ENCODE results near the gene KLK6. TPM values are rescaled to one million over a fixed set of nuclear protein-coding genes. Genes with fewer than 3 reads are reported as not detected.

The KLK6 gene
- total RNA-seq, 1 donor from 2014 or later, result not detected

DNA sequence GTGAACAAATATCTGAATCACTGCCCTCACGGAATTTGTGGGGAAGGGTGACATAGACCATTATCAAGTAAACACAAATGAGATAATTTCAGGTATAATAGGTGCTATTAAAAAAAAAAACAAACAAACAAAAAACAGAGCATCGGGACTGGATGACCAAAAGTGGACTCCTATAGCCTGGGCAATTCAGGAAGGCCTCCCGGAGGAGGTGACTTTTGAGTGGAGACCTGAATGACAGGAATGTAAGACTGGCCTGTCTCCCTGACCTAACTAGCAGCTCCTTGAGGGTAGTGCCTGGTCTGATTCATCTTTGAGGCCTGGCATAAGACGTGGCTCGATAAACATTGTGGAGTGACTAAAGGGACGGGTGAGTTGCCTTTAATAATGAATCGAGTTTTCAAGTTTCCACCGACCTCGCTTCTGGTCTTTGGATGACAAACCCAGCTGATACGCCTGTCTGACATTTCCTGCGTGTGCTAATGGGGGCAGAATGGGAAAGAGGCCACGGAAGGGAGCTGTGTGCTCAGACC is 43.3 kb upstream of the KLK6 start:
- peaks cover 98% of the 10 kb centered on the region for H3K27me3 ChIP-seq (ENCODE audit: low read depth)
- H3K9me3 ChIP-seq (replicated peaks), result no peaks in the 10 kb centered on the region
- intact Hi-C loops (cut with micrococcal nuclease), result no loop called here
- no peak overlapping the region for H3K4me3 ChIP-seq
- H3K4me1 ChIP-seq, result peaks cover 7% of the 10 kb centered on the region
- TF ChIP-seq, protein P1, sequence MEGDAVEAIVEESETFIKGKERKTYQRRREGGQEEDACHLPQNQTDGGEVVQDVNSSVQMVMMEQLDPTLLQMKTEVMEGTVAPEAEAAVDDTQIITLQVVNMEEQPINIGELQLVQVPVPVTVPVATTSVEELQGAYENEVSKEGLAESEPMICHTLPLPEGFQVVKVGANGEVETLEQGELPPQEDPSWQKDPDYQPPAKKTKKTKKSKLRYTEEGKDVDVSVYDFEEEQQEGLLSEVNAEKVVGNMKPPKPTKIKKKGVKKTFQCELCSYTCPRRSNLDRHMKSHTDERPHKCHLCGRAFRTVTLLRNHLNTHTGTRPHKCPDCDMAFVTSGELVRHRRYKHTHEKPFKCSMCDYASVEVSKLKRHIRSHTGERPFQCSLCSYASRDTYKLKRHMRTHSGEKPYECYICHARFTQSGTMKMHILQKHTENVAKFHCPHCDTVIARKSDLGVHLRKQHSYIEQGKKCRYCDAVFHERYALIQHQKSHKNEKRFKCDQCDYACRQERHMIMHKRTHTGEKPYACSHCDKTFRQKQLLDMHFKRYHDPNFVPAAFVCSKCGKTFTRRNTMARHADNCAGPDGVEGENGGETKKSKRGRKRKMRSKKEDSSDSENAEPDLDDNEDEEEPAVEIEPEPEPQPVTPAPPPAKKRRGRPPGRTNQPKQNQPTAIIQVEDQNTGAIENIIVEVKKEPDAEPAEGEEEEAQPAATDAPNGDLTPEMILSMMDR (IDR thresholded peaks at IDR 0.05; ENCODE audit: borderline replicate concordance), result no peak
- H3K36me3 ChIP-seq, result no peaks in the 10 kb centered on the region
- no peak overlapping the region for H3K27ac ChIP-seq (replicated peaks)
- DNase-seq, result no peak

DNA sequence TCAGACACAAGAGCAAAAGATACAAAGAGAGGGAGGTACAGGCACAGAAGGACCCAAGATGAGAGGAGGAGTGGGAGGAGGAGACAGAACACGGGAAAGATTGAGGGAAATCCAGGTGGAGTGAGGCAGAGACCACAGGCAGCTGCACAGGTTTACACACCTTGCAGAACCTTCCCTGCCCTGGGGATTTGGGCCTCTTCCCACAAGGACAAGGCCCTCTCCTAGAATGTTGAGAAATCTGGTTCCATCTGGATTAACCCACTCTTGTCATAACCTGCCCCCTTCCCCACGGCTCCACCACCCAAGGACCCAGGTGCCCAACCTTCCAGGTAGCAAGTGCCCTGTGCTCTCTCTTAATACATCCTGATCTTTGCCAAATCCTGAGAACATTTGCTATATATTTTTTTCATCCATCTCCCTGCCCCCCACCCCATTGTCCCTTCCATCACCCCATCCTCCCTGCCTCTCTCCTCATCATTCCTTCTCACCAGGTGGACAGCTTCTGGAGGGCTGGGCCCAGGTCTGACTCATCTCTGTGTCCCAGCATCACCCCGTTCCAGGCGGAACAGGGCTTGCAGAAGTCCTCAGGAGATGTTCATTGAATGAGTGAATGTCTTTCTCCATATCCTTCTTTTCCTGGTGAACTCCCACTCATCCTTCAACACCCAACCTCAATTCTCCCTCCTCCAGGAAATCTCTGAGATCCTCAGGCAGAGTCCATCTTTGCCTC is 40.8 kb upstream of the KLK6 start:
- TF ChIP-seq, protein P1 (IDR thresholded peaks at IDR 0.05; ENCODE audit: borderline replicate concordance), result no peak
- intact Hi-C loops (cut with micrococcal nuclease), result no loop called here
- Histone ChIP-seq H3K4me3 (no peak overlapping the region), H3K27ac (replicated peaks) (no peak overlapping the region), H3K4me1 (no peaks in the 10 kb centered on the region), H3K36me3 (no peaks in the 10 kb centered on the region), H3K9me3 (replicated peaks) (no peaks in the 10 kb centered on the region), H3K27me3 (ENCODE audit: low read depth) (peaks cover 96% of the 10 kb centered on the region)
- no peak for DNase-seq

DNA sequence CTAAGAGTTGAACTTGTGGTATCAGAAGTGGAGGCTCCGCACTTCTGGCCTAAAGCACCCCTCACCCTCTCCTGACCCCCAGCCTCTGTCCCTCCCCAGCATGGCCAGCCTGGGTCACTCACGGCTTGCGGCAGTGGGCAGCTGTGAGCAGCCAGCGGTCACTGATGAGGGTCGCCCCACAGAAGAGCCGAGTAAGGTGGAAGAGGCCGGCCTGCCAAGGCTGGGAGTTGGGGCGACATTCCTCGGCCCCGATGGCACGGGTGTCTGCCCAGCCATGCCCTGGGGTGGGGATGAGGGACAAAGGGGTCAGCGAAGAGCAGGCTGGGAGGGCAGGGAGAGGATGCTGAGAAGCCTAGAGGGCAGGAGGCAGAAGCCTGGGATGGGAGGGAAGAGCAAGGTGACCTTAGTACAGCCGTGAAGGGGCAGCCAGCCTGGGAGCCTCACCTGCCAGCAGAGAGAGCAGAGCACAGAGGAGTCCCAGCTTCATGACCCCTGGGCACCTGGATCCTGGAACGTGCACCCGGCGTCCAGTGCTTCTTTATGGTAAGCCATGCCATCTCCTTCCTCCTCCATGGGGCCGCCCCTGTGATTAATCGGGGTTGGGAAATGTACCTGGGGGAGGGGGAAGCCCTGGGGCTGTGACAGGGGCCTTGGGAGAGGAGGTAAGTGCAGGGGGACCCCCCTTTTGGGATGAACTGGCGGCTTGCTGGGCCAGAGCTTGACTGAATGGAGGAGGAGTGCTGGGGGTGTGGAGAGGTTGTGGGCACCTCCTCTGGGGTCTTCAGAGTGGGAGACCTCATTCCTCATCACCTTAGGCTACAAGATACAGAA is 39.9 kb upstream of the KLK6 start:
- DNase-seq, result no peak
- Histone ChIP-seq H3K9me3 (replicated peaks) (no peaks in the 10 kb centered on the region), H3K27ac (replicated peaks) (no peak overlapping the region), H3K36me3 (no peaks in the 10 kb centered on the region), H3K4me3 (no peak overlapping the region), H3K4me1 (no peaks in the 10 kb centered on the region), H3K27me3 (ENCODE audit: low read depth) (peaks cover 96% of the 10 kb centered on the region)
- TF ChIP-seq, protein P1 (IDR thresholded peaks at IDR 0.05; ENCODE audit: borderline replicate concordance), result no peak
- intact Hi-C loops (cut with micrococcal nuclease), result no loop called here

DNA sequence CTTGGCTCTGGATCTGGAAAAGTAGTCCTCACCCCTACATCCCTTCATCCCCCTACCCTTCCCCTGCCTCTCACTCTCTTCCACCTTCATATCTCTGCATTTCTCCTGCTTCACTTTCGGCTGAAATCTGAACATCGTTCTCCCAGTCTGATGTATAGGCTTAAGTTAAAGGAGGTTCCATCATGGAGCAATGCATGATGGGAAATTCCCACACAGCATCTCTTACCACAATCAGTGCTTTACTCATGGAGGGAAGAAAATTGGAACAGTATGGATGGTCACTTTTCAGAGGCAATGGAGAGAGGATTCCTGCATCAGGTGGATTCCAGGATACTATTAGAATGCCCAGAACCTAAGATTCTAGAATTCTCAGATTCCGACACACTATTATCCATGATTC is 38.1 kb upstream of the KLK6 start:
- TF ChIP-seq, protein P1 (IDR thresholded peaks at IDR 0.05; ENCODE audit: borderline replicate concordance), result no peak
- DNase-seq, result no peak
- H3K4me3 ChIP-seq, result no peak overlapping the region
- H3K36me3 ChIP-seq, result no peaks in the 10 kb centered on the region
- H3K9me3 ChIP-seq (replicated peaks), result no peaks in the 10 kb centered on the region
- H3K27me3 ChIP-seq (ENCODE audit: low read depth), result peaks cover 98% of the 10 kb centered on the region
- no peaks in the 10 kb centered on the region for H3K4me1 ChIP-seq
- intact Hi-C loops (cut with micrococcal nuclease), result no loop called here
- no peak overlapping the region for H3K27ac ChIP-seq (replicated peaks)

DNA sequence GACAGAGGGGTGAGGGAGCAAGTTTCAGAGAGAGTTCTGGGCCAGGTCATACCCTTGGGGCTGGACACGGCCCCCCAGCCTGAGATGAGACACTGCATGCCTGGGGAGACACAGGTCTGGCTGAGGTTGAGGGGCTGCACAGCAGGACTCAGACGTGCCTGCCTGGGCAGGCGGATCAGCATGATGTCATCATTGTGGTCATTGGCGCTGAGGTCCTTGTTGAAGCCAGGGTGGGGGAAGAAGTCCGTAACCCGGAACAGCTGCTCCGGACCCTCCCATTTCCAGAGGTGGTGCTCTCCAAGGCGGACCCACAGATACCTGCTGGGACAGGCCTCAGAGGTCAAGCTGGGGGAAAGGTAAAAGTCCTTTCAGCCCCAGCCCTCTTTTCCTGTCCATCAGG is 37.0 kb upstream of the KLK6 start:
- peaks cover 98% of the 10 kb centered on the region for H3K27me3 ChIP-seq (ENCODE audit: low read depth)
- intact Hi-C loops (cut with micrococcal nuclease), result no loop called here
- no peaks in the 10 kb centered on the region for H3K9me3 ChIP-seq (replicated peaks)
- TF ChIP-seq, protein P1 (IDR thresholded peaks at IDR 0.05; ENCODE audit: borderline replicate concordance), result no peak
- H3K4me1 ChIP-seq, result no peaks in the 10 kb centered on the region
- H3K4me3 ChIP-seq, result no peak overlapping the region
- H3K36me3 ChIP-seq, result no peaks in the 10 kb centered on the region
- no peak for DNase-seq
- no peak overlapping the region for H3K27ac ChIP-seq (replicated peaks)

Measured in left ventricle myocardium inferior (tissue), 1 donor.